Activated naive CD4-positive, alpha-beta T cell treated with anti-CD3 and anti-CD28 coated beads, Interleukin-2, amount 10 ng/mL, durations not matched to agents 7 days and 5 days (primary cell): ENCODE measurements around the gene GLP1R.

Source experiments
- CTCF ChIA-PET: fragments of 350-600 bp; sonication (Branson Sonifier 250); formaldehyde crosslinking; loops from one replicate; lab custom pipeline; 2021; ENCODE audit warnings: antibody characterized with exemption; lab: Charles Lee
- DNase-seq: peaks from one replicate; pipeline ENCODE4 v3.0.0-alpha.2; 2020
- H3K27ac Mint-ChIP-seq: one replicate; pipeline ENCODE4 v1.8.0; 2021; ENCODE audit warnings: mild to moderate bottlenecking, moderate library complexity, mixed read lengths
- H3K27me3 Mint-ChIP-seq: one replicate; pipeline ENCODE4 v1.8.0; 2021; ENCODE audit warnings: mild to moderate bottlenecking, mixed read lengths
- H3K36me3 Mint-ChIP-seq: one replicate; pipeline ENCODE4 v1.8.0; 2021; ENCODE audit warnings: mixed read lengths
- H3K4me1 Mint-ChIP-seq: one replicate; pipeline ENCODE4 v1.8.0; 2021; ENCODE audit warnings: mixed read lengths
- H3K4me3 Mint-ChIP-seq: one replicate; pipeline ENCODE4 v1.8.0; 2021; ENCODE audit warnings: mild to moderate bottlenecking, moderate library complexity, mixed read lengths
- H3K9me3 Mint-ChIP-seq: one replicate; pipeline ENCODE4 v1.8.0; 2021; ENCODE audit warnings: mixed read lengths

Gene GLP1R

GRCh38 chr6:39048481-39049399, at the start of gene GLP1R:
TSS of gene GLP1R (plus strand) at chr6:39048781. CDS start at chr6:39048841, 60 bp downstream.
- Mint-ChIP-seq H3K27ac (no peak within 1 kb of the TSS), H3K9me3 (no peaks in the 10 kb centered on the region), H3K4me3 (no peak within 1 kb of the TSS), H3K36me3 (no peaks in the 10 kb centered on the region), H3K4me1 (peaks cover 11% of the 10 kb centered on the region), H3K27me3 (peaks cover 73% of the 10 kb centered on the region)
- DNase-seq = no peak
- CTCF ChIA-PET = no interaction called here

GRCh38 chr6:39003072-39003471, 45.5 kb upstream of the GLP1R start:
- Mint-ChIP-seq H3K4me1 (no peaks in the 10 kb centered on the region), H3K27me3 (peaks cover 25% of the 10 kb centered on the region), H3K36me3 (no peaks in the 10 kb centered on the region), H3K27ac (no peak overlapping the region), H3K9me3 (no peaks in the 10 kb centered on the region), H3K4me3 (no peak overlapping the region)
- CTCF ChIA-PET = interaction anchor here (0.8 to 1.8 kb wide), 3 partner anchors 14 to 131 kb away, joined by 3 to 6 read pairs (median 4); no protein-coding TSS in a partner anchor
- DNase-seq = peak; percentile 24

GRCh38 chr6:39003492-39003891, 45.1 kb upstream of the GLP1R start:
- no peak for DNase-seq
- Mint-ChIP-seq H3K4me3 (no peak overlapping the region), H3K9me3 (no peaks in the 10 kb centered on the region), H3K4me1 (no peaks in the 10 kb centered on the region), H3K27me3 (peaks cover 30% of the 10 kb centered on the region), H3K27ac (no peak overlapping the region), H3K36me3 (no peaks in the 10 kb centered on the region)
- CTCF ChIA-PET = interaction anchor here (1.3 to 1.8 kb wide), 3 partner anchors 9 to 131 kb away, joined by 3 to 6 read pairs (median 4); no protein-coding TSS in a partner anchor

GRCh38 chr6:39004801-39005200, 43.8 kb upstream of the GLP1R start:
- Mint-ChIP-seq H3K27ac (no peak overlapping the region), H3K27me3 (peaks cover 33% of the 10 kb centered on the region), H3K4me3 (no peak overlapping the region), H3K36me3 (no peaks in the 10 kb centered on the region), H3K9me3 (no peaks in the 10 kb centered on the region), H3K4me1 (no peaks in the 10 kb centered on the region)
- DNase-seq = no peak
- CTCF ChIA-PET = interaction anchor here (1.3 kb wide), 1 partner anchor 8 kb away, joined by 3 read pairs; no protein-coding TSS in a partner anchor

GRCh38 chr6:39005774-39006173, 42.8 kb upstream of the GLP1R start:
- Mint-ChIP-seq H3K4me3 (no peak overlapping the region), H3K27me3 (peaks cover 32% of the 10 kb centered on the region), H3K9me3 (no peaks in the 10 kb centered on the region), H3K36me3 (no peaks in the 10 kb centered on the region), H3K4me1 (no peaks in the 10 kb centered on the region), H3K27ac (no peak overlapping the region)
- no peak for DNase-seq
- CTCF ChIA-PET = interaction anchor here (1.5 kb wide), 1 partner anchor 297 kb away, joined by 5 read pairs; no protein-coding TSS in a partner anchor

GRCh38 chr6:39007575-39007974, 41.0 kb upstream of the GLP1R start:
- Mint-ChIP-seq H3K4me3 (no peak overlapping the region), H3K27ac (no peak overlapping the region), H3K27me3 (peaks cover 36% of the 10 kb centered on the region), H3K36me3 (no peaks in the 10 kb centered on the region), H3K9me3 (no peaks in the 10 kb centered on the region), H3K4me1 (no peaks in the 10 kb centered on the region)
- no peak for DNase-seq
- CTCF ChIA-PET = interaction anchor here (1.4 kb wide), 1 partner anchor 302 kb away, joined by 3 read pairs; no protein-coding TSS in a partner anchor

- Mint-ChIP-seq H3K27ac (no peak overlapping the region), H3K9me3 (no peaks in the 10 kb centered on the region), H3K4me1 (no peaks in the 10 kb centered on the region), H3K36me3 (no peaks in the 10 kb centered on the region), H3K4me3 (no peak overlapping the region), H3K27me3 (peaks cover 40% of the 10 kb centered on the region)
- no peak for DNase-seq
- CTCF ChIA-PET = no interaction called here
Measured at GRCh38 chr6:39008737-39009136, 39.8 kb upstream of the GLP1R start.

- no peaks in the 10 kb centered on the region for H3K4me1 Mint-ChIP-seq
- H3K4me3 Mint-ChIP-seq = no peak overlapping the region
- CTCF ChIA-PET = interaction anchor here (0.7 kb wide), 1 partner anchor 62 kb away, joined by 4 read pairs; no protein-coding TSS in a partner anchor
- no peaks in the 10 kb centered on the region for H3K9me3 Mint-ChIP-seq
- no peak for DNase-seq
- no peaks in the 10 kb centered on the region for H3K36me3 Mint-ChIP-seq
- no peak overlapping the region for H3K27ac Mint-ChIP-seq
- H3K27me3 Mint-ChIP-seq = peaks cover 41% of the 10 kb centered on the region
Measured at GRCh38 chr6:39009476-39009875, 39.1 kb upstream of the GLP1R start.

- H3K4me1 Mint-ChIP-seq = no peaks in the 10 kb centered on the region
- CTCF ChIA-PET = interaction anchor here (0.8 to 1.1 kb wide), 2 partner anchors 142 to 145 kb away, joined by 3 read pairs; no protein-coding TSS in a partner anchor
Measured at GRCh38 chr6:39016839-39017546, 31.6 kb upstream of the GLP1R start.

GRCh38 chr6:39017547-39017880, 31.1 kb upstream of the GLP1R start:
- peaks cover 11% of the 10 kb centered on the region for H3K27me3 Mint-ChIP-seq
- H3K4me3 Mint-ChIP-seq = no peak overlapping the region
- no peak for DNase-seq
- H3K9me3 Mint-ChIP-seq = no peaks in the 10 kb centered on the region
- no peaks in the 10 kb centered on the region for H3K36me3 Mint-ChIP-seq
- CTCF ChIA-PET = interaction anchor here (0.8 to 1.1 kb wide), 2 partner anchors 143 to 145 kb away, joined by 3 read pairs; no protein-coding TSS in a partner anchor
- no peaks in the 10 kb centered on the region for H3K4me1 Mint-ChIP-seq
- no peak overlapping the region for H3K27ac Mint-ChIP-seq

More at GRCh38 chr6:39016839-39017546, 31.6 kb upstream of the GLP1R start:
- H3K27ac Mint-ChIP-seq = no peak overlapping the region
- no peaks in the 10 kb centered on the region for H3K36me3 Mint-ChIP-seq
- DNase-seq = no peak
- H3K27me3 Mint-ChIP-seq = peaks cover 16% of the 10 kb centered on the region
- H3K4me3 Mint-ChIP-seq = no peak overlapping the region
- H3K9me3 Mint-ChIP-seq = no peaks in the 10 kb centered on the region

GRCh38 chr6:39018103-39018502, 30.5 kb upstream of the GLP1R start:
- Mint-ChIP-seq H3K4me3 (no peak overlapping the region), H3K27ac (no peak overlapping the region), H3K27me3 (peaks cover 11% of the 10 kb centered on the region), H3K9me3 (no peaks in the 10 kb centered on the region), H3K36me3 (no peaks in the 10 kb centered on the region), H3K4me1 (no peaks in the 10 kb centered on the region)
- no peak for DNase-seq
- CTCF ChIA-PET = interaction anchor here (0.8 kb wide), 1 partner anchor 143 kb away, joined by 3 read pairs; no protein-coding TSS in a partner anchor

GRCh38 chr6:39020136-39020535, 28.4 kb upstream of the GLP1R start:
- no peak for DNase-seq
- CTCF ChIA-PET = no interaction called here
- Mint-ChIP-seq H3K27me3 (no peaks in the 10 kb centered on the region), H3K4me1 (no peaks in the 10 kb centered on the region), H3K9me3 (no peaks in the 10 kb centered on the region), H3K36me3 (no peaks in the 10 kb centered on the region), H3K27ac (no peak overlapping the region), H3K4me3 (no peak overlapping the region)

GRCh38 chr6:39021041-39021440, 27.5 kb upstream of the GLP1R start:
- Mint-ChIP-seq H3K4me1 (no peaks in the 10 kb centered on the region), H3K9me3 (no peaks in the 10 kb centered on the region), H3K27ac (no peak overlapping the region), H3K36me3 (no peaks in the 10 kb centered on the region), H3K4me3 (no peak overlapping the region), H3K27me3 (no peaks in the 10 kb centered on the region)
- CTCF ChIA-PET = interaction anchor here (1.3 kb wide), 1 partner anchor 290 kb away, joined by 3 read pairs; no protein-coding TSS in a partner anchor
- DNase-seq = no peak

- no peak for DNase-seq
- H3K4me1 Mint-ChIP-seq = no peaks in the 10 kb centered on the region
- no peaks in the 10 kb centered on the region for H3K27me3 Mint-ChIP-seq
- no peaks in the 10 kb centered on the region for H3K36me3 Mint-ChIP-seq
- H3K9me3 Mint-ChIP-seq = no peaks in the 10 kb centered on the region
- H3K27ac Mint-ChIP-seq = no peak overlapping the region
- no peak overlapping the region for H3K4me3 Mint-ChIP-seq
- CTCF ChIA-PET = interaction anchor here (0.7 to 1.3 kb wide), 2 partner anchors 10 to 289 kb away, joined by 3 read pairs; no protein-coding TSS in a partner anchor
Measured at GRCh38 chr6:39021779-39022178, 26.8 kb upstream of the GLP1R start.
